AG04449 (cell line): Measurements from ENCODE around the gene SPTB.
"Not testable (repeated sequence)": the region's sequence is repeated elsewhere in the genome, so short reads cannot be mapped to it uniquely, and the experiment has no call there.

Experiments
- CTCF ChIA-PET: fragments of 350-600 bp; formaldehyde crosslinking; extraction: SDS; loops from one replicate; lab custom pipeline; 2021; ENCODE audit warnings: antibody characterized with exemption; lab: Yijun Ruan, JAX
- POLR2A ChIA-PET: fragments of 400-600, 350-600 bp; formaldehyde crosslinking; extraction: SDS; loops from one replicate; lab custom pipeline; 2020; ENCODE audit warnings: antibody characterized with exemption, inconsistent platforms; lab: Yijun Ruan, JAX
- DNase-seq: peaks from one replicate; pipeline ENCODE4 v3.0.0-alpha.2; 2010; ENCODE audit warnings: low read depth, low spot score
- H3K4me3 ChIP-seq: 2 replicates; pipeline ENCODE4 v1.5.1; 2011; ENCODE audit warnings: low read depth, mild to moderate bottlenecking, control low read depth, low read length
- TF ChIP-seq, protein P1 (sequence below): IDR thresholded peaks from one replicate; pipeline ENCODE4 v1.5.1; 2011; ENCODE audit warnings: mild to moderate bottlenecking, moderate library complexity, low read length, control low read depth, inconsistent platforms; ENCODE audit not compliant: insufficient read depth; ENCODE audit errors: missing control alignments

The SPTB gene

DNA sequence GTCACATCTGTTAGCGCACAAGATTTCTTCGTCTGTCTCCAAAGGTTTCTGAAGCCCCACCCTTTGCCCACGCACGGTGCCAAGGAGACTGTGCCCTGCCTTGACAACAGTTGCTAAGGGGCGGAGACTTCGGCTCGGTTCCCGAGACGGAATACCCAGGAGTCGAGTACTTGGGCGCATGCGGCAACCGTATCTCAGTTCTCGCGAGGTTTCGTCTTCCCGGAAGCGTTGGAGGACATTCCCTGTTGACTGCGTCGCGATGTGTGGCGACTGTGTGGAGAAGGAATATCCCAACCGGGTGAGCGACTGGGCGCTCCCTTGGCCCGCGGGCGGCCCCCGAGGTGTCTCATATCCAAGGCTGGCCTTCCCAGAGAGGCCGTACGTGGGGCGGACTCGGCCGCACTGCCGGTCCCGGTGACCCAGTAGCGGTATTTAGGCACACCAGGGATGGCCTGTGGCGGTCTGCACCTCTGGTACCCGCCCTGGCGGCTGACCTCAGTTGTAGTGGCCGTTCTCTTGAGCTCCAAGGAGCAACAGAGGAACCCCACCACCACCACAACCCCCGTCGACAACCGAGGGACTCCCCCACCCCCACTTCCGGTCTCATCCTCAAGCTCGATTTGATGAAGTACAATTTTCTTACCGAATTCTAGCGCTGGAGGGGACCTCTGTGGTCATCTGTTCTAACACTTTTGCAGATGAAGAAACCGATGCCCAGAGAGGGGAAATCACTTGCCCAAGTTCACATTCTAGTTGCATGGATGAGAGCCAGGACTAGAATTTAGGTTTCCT lies 34.7 kb upstream of the SPTB start, which contains the start of gene CHURC1:
Gene CHURC1 (plus strand): TSS at position 219 of the 792 bp plus-strand sequence. CDS start 41 bp downstream, at position 260.
- peak; percentile 84 for DNase-seq
- peak within 1 kb of the TSS; percentile 98 for H3K4me3 ChIP-seq
- POLR2A ChIA-PET, result interaction anchor here (0.6 to 0.9 kb wide), 5 partner anchors 9 to 526 kb away, joined by 3 to 4 read pairs (median 3); no protein-coding TSS in a partner anchor
- CTCF ChIA-PET, result interaction anchor here (1.0 to 2.7 kb wide), 6 partner anchors 9 to 113 kb away, joined by 3 to 14 read pairs (median 4); no protein-coding TSS in a partner anchor
- TF ChIP-seq, protein P1, sequence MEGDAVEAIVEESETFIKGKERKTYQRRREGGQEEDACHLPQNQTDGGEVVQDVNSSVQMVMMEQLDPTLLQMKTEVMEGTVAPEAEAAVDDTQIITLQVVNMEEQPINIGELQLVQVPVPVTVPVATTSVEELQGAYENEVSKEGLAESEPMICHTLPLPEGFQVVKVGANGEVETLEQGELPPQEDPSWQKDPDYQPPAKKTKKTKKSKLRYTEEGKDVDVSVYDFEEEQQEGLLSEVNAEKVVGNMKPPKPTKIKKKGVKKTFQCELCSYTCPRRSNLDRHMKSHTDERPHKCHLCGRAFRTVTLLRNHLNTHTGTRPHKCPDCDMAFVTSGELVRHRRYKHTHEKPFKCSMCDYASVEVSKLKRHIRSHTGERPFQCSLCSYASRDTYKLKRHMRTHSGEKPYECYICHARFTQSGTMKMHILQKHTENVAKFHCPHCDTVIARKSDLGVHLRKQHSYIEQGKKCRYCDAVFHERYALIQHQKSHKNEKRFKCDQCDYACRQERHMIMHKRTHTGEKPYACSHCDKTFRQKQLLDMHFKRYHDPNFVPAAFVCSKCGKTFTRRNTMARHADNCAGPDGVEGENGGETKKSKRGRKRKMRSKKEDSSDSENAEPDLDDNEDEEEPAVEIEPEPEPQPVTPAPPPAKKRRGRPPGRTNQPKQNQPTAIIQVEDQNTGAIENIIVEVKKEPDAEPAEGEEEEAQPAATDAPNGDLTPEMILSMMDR, result no peak

DNA sequence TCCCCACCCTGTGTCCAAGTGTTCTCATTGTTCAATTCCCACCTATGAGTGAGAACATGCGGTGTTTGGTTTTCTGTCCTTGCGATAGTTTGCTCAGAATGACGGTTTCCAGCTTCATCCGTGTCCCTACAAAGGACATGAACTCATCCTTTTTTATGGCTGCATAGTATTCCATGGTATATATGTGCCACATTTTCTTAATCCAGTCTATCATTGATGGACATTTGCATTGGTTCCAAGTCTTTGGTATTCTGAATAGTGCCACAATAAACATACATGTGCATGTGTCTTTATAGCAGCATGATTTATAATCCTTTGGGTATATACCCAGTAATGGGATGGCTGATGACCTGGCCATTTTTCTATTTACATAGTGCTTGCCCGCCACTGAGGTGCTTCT lies 33.8 kb upstream of the SPTB start:
- not testable (repeated sequence) for DNase-seq, H3K4me3 ChIP-seq
- POLR2A ChIA-PET, result interaction anchor here (0.9 kb wide), 1 partner anchor 74 kb away, joined by 3 read pairs; no protein-coding TSS in a partner anchor
- CTCF ChIA-PET, result interaction anchor here (2.7 kb wide), 1 partner anchor 113 kb away, joined by 14 read pairs; no protein-coding TSS in a partner anchor

DNA sequence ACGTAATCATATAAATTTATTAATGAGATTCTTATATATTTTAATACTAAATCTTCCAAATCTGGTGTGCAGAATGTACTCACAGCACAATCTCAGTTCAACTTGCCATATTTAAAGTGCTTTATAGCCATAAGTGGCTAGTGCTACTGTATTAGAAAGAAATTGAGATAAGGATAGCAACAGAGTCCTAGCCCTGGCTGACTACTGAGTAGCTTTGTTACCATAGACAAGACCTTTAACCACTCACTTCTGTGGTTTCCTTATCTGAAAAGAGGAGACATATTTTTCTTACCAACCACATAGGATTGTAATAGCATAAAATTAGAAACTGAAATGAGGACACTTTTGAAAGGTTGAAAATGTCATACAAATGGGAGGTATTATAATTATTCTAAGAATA lies 32.6 kb upstream of the SPTB start:
- ChIA-PET CTCF (interaction anchor here (1.0 to 4.4 kb wide), 12 partner anchors 13 to 240 kb away, joined by 3 to 35 read pairs (median 8); no protein-coding TSS in a partner anchor), POLR2A (no interaction called here)
- no peak overlapping the region for H3K4me3 ChIP-seq
- TF ChIP-seq, protein P1, result no peak
- DNase-seq, result no peak

DNA sequence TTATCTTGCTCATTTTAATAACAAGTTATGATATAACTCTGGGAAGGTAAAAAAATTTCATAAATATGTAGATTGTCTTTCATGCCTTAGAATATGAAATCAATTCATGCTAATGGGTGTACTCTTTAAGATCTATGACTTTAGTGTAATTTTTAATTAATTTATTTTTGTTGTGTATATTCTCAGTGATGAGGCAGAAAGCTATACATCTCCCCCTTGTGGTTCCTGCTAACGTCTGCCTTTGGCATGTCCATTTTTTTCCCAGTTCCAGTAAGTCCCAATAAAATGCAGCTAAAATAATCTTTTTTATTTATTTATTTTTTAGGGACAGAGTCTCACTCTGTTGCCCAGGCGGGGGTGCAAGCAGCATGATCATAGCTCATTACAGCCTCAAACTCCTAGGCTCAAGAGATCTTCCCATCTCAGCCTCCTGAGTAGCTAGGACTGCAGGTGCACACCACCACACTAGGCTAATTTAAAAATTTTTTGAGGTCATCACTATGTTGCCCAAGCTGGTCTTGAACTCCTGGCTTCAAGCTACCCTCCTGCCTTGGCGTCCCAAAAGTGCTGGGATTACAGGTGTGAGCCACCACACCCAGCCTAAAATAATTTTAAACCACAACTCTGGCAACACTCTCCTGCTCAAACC lies 31.3 kb upstream of the SPTB start:
- ChIA-PET CTCF (interaction anchor here (0.8 to 4.4 kb wide), 42 partner anchors 8 to 274 kb away, joined by 3 to 35 read pairs (median 5); partner anchors contain the start of gene FNTB), POLR2A (interaction anchor here (0.7 kb wide), 1 partner anchor 97 kb away, joined by 3 read pairs; no protein-coding TSS in a partner anchor)
- no peak overlapping the region for H3K4me3 ChIP-seq
- no peak for DNase-seq
- TF ChIP-seq, protein P1, result peak; percentile 55

DNA sequence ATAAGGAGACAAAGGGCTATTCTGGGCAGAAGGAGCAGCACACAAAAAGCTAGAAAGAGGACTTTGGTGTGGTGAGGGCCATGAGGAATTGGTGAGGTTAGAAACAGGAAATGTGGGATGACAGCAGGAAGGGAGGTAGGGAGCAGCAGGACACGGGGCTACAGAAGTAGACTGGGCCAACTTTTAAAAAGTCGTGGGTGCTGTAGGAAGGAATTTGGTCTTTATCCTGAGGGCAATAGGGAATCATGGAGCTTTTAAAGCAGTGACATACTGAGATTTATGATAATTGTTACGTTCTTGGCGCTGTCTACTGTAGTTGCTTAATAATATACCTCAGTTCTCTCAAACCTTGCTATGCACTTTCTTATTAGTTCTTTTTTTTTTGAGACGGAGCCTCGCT lies 26.3 kb upstream of the SPTB start:
- no peak overlapping the region for H3K4me3 ChIP-seq
- TF ChIP-seq, protein P1, result no peak
- POLR2A ChIA-PET, result no interaction called here
- DNase-seq, result no peak
- CTCF ChIA-PET, result interaction anchor here (0.8 to 2.9 kb wide), 3 partner anchors 9 to 236 kb away, joined by 3 to 24 read pairs (median 3); partner anchors contain the start of gene CHURC1

DNA sequence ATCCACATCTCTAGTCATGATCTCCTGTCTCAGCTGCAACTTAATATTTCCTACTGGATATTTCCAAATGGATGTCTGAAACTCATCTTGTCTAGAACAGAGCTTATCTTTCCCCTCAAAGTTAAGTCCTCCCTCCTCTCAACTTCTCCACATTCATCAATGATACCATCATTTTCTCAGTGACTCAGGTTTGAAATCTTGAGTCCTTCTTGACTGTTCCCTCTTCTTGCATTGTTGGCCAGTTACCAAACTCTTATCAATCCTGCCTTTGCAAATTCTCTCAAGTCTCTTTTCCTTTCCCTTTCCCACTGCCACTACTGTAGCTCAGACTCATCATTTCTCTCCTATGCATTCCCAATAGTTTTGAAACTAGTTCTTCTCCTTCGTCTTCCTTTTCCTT lies 20.3 kb upstream of the SPTB start:
- TF ChIP-seq, protein P1, result no peak
- no peak overlapping the region for H3K4me3 ChIP-seq
- no peak for DNase-seq
- POLR2A ChIA-PET, result no interaction called here
- CTCF ChIA-PET, result interaction anchor here (1.0 to 2.8 kb wide), 7 partner anchors 8 to 389 kb away, joined by 3 to 22 read pairs (median 5); no protein-coding TSS in a partner anchor
